Subcutaneous adipose tissue (tissue), 4 donors: ENCODE measurements around the gene SMG5. TPM values are rescaled to one million over a fixed set of nuclear protein-coding genes. Genes with fewer than 3 reads are reported as not detected.

Experiments used
- total RNA-seq, 4 donors: library from RNA; depleted of rRNA; stranded (reverse); fragments of >200 nt; gene quantifications; one replicate each; pipeline ENCODE4 v1.1.0, GENCODE V29; 2016
- TF ChIP-seq, protein P1 (sequence below): fragments of 450-650 bp; IDR thresholded peaks from one replicate; pipeline ENCODE4 v1.5.1; 2016; ENCODE audit warnings: low read depth, mild to moderate bottlenecking, control low read depth, antibody characterized with exemption, moderate library complexity

Gene SMG5
- total RNA-seq, 4 donors from 2014 or later = 26.6 to 48.6 (median 37.3) TPM

DNA sequence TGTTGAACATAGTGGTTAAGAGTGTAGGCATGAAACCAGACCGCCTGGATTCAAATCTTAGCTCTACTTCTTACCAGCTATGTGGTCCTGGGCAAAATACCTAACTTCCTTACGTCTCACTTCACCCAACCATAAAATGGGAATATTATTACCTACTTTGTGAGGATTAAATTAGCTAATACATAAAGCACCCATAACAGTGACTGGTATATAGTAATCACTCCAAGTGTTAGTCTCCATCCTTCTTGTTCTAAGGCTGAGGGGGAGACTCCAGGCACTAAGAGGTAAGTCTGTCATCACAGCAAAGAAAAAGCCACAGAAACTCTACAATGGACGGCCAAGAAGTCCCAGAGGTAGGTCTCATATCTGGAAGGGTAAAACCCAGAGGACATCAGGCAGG lies 2.8 kb downstream of the SMG5 start:
- TF ChIP-seq, protein P1, sequence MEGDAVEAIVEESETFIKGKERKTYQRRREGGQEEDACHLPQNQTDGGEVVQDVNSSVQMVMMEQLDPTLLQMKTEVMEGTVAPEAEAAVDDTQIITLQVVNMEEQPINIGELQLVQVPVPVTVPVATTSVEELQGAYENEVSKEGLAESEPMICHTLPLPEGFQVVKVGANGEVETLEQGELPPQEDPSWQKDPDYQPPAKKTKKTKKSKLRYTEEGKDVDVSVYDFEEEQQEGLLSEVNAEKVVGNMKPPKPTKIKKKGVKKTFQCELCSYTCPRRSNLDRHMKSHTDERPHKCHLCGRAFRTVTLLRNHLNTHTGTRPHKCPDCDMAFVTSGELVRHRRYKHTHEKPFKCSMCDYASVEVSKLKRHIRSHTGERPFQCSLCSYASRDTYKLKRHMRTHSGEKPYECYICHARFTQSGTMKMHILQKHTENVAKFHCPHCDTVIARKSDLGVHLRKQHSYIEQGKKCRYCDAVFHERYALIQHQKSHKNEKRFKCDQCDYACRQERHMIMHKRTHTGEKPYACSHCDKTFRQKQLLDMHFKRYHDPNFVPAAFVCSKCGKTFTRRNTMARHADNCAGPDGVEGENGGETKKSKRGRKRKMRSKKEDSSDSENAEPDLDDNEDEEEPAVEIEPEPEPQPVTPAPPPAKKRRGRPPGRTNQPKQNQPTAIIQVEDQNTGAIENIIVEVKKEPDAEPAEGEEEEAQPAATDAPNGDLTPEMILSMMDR = no peak

DNA sequence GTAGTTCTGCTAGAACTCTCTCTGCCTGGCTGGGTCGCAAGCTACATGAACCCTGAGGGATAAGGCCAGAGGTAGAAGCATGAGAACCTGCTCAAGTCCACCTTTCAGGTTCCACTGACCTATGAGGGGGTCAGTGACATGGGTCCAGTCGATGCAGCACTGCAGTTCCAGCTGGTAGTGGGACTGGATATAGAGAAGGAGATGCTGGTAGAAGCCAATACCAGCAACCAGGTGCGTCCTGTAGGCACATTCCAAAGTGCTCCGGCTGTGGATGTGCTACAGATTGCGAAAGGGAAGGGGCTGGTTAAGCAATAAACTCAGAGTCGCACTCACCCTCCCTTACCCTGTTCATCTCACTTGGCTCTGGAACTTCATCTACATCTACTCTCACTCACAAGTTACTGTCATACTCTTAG lies 5.7 kb downstream of the SMG5 start:
- TF ChIP-seq, protein P1 = no peak

DNA sequence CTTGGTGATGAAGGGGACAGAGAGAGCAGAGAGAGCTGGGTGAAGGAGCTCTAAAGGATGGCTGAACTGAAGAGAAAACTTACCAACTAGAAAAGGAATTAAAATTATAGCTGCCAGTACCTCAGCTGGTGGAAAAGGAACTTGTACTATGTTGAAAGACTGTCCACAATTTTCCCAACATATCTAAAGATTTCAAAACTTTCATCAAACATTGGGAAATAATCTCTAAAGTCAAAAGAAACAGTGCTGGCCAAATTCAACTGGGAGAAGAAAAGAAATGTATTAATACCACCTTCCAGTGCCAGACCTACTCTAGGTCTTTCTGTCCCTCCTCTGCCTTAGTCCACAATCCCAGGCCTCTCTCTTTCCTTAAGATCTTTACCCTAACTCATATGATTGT lies 6.1 kb downstream of the SMG5 start:
- TF ChIP-seq, protein P1 = no peak

DNA sequence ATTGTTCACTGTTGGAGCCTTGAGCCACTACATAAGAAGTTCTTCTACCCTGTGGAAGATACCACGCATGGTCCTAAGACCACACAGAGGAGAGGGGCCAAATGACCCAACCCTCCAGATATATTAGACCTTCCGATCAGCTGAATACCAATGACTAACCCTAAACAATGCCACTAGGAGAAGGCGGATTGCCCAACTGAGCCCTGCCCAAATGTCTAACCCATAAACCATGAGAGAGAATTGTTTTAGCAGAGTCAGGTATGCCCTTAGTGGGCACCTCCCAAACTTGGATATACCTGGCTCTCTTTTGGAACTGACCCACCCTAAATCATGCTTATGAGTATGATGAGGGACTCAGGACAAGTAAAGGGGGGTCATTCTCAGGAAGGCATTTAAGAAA lies 12.3 kb downstream of the SMG5 start:
- TF ChIP-seq, protein P1 = no peak

DNA sequence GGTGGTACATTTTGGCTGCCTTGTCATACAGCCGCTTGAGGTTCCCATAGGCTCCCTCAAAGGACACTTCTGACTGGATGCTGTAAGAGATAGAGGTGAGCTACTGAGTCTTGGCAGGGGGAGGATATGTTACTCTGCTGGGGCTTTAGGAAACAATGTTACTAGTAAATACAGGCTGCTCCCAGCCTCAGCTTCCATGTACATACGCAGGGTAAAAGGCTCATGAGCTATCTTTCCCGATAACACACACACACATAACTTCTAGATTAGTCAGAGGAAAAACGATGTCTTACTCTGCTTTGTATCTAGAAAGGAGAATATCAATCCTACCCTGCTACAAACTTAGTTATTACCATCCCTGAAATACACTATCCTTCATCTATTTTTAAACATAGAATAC lies 14.3 kb downstream of the SMG5 start:
- TF ChIP-seq, protein P1 = no peak

DNA sequence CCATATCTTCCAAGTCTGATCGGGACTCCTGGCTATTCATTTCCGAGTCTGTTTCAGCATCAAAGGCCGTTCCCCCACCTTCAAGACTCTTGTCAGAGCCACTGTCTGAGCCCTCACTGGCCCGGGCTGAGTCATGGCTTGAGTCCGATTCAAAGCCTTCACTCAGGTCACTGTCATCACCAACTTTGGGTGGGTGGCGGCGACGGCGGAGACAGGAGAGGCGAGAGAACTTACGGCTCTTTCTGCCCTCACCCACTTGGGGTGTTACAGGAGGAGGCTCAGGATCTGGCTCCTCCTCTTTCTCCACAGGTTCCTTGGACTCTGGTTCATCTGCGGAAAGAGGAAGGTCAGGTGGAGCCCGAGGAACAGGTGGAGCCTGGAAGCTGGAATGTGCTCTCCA lies 16.6 kb downstream of the SMG5 start:
- TF ChIP-seq, protein P1 = no peak

DNA sequence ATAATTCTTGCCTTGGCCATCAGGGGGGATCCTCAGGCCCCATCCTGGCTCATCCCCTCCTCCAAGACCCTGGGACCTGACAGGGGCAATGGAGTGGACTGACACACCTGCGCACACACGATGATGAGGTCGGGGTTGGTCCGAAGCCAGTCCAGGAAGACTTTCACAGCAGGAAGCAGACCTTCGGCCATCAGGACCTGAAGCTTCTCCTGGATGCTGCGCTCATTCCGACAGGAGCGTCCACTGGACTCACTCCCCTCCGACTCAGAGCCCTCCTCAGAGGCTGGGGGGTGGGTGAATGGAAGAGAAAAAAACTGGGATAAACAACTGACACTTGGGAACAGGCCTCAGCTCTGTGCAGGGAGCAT lies 19.4 kb downstream of the SMG5 start:
- TF ChIP-seq, protein P1 = no peak
